Neuronal stem cell (in vitro differentiated cells): ENCODE data around the gene MLN.

ENCODE experiments used
- DNase-seq: peaks from one replicate; pipeline ENCODE4 v3.0.0-alpha.2; 2013; ENCODE audit warnings: low spot score
- H2AFZ ChIP-seq: one replicate; pipeline ENCODE4 v1.6.1; 2013; ENCODE audit warnings: mild to moderate bottlenecking, low read length, inconsistent platforms
- H2AK5ac ChIP-seq: 2 replicates; pipeline ENCODE4 v1.6.1; 2013; ENCODE audit warnings: low read depth, mild to moderate bottlenecking, inconsistent platforms, low read length, moderate library complexity, mixed read lengths
- H2BK120ac ChIP-seq: 2 replicates; pipeline ENCODE4 v1.6.1; 2013; ENCODE audit warnings: low read depth, mild to moderate bottlenecking, inconsistent platforms, low read length, moderate library complexity, mixed read lengths
- H2BK12ac ChIP-seq: one replicate; pipeline ENCODE4 v1.6.1; 2013; ENCODE audit warnings: low read length, inconsistent platforms
- H2BK15ac ChIP-seq: 2 replicates; pipeline ENCODE4 v1.6.1; 2013; ENCODE audit warnings: mild to moderate bottlenecking, low read length, inconsistent platforms, mixed read lengths
- H2BK5ac ChIP-seq: one replicate; pipeline ENCODE4 v1.6.1; 2013; ENCODE audit warnings: inconsistent platforms, mild to moderate bottlenecking, low read length, moderate library complexity
- H3K14ac ChIP-seq: one replicate; pipeline ENCODE4 v1.6.1; 2013; ENCODE audit warnings: low read length, inconsistent platforms
- H3K18ac ChIP-seq: 2 replicates; pipeline ENCODE4 v1.6.1; 2013; ENCODE audit warnings: low read length, inconsistent platforms
- H3K23ac ChIP-seq: 2 replicates; pipeline ENCODE4 v1.6.1; 2013; ENCODE audit warnings: low read depth, mild to moderate bottlenecking, mixed read lengths, low read length, inconsistent platforms; ENCODE audit not compliant: poor library complexity
- H3K27ac ChIP-seq: replicated peaks from 3 replicates; pipeline ENCODE4 v1.5.1; 2013; ENCODE audit warnings: low read length, inconsistent platforms
- H3K27me3 ChIP-seq, 3 experiments: 2 replicates each; pipeline ENCODE4 v1.6.1; 2013; ENCODE audit warnings: low read length in 3 of 3, mild to moderate bottlenecking in 2 of 3, inconsistent platforms in 1 of 3, low read depth in 1 of 3, mixed read lengths in 1 of 3, moderate library complexity in 1 of 3; ENCODE audit not compliant: control insufficient read depth in 3 of 3, insufficient read depth in 3 of 3
- H3K36me3 ChIP-seq, 2 donors: replicated peaks in 1 of 2; 2 replicates each; pipeline ENCODE4 v1.6.1; 2013; ENCODE audit warnings: low read length in 2 of 2; ENCODE audit not compliant: control insufficient read depth in 2 of 2, insufficient read depth in 2 of 2
- H3K4ac ChIP-seq: 2 replicates; pipeline ENCODE4 v1.6.1; 2013; ENCODE audit warnings: inconsistent platforms, mild to moderate bottlenecking, low read length, moderate library complexity
- H3K4me1 ChIP-seq, 2 donors: 1 replicate in 1 of 2; 2 replicates in 1 of 2; pipeline ENCODE4 v1.6.1; 2013; ENCODE audit warnings: low read length in 2 of 2, low read depth in 1 of 2; ENCODE audit not compliant: control insufficient read depth in 2 of 2, insufficient read depth in 1 of 2
- H3K4me2 ChIP-seq: one replicate; pipeline ENCODE4 v1.6.1; 2013; ENCODE audit warnings: mild to moderate bottlenecking, low read length, inconsistent platforms; ENCODE audit not compliant: insufficient read depth, poor library complexity, severe bottlenecking
- H3K4me3 ChIP-seq, 2 donors: 2 replicates each; pipeline ENCODE4 v1.5.1; 2013; ENCODE audit warnings: low read length in 2 of 2, mild to moderate bottlenecking in 2 of 2, inconsistent platforms in 1 of 2, moderate library complexity in 1 of 2
- H3K79me1 ChIP-seq: one replicate; pipeline ENCODE4 v1.6.1; 2013; ENCODE audit warnings: low read depth, mild to moderate bottlenecking, inconsistent platforms, low read length, moderate library complexity
- H3K9ac ChIP-seq: one replicate; pipeline ENCODE4 v1.6.1; 2013; ENCODE audit warnings: mild to moderate bottlenecking, low read depth, low read length, inconsistent platforms; ENCODE audit not compliant: poor library complexity
- H3K9me3 ChIP-seq, 2 donors: replicated peaks in 1 of 2; 2 replicates each; pipeline versions ENCODE3 to v1.6.1; 2013; ENCODE audit warnings: low read length in 2 of 2, mild to moderate bottlenecking in 2 of 2, inconsistent platforms in 1 of 2, low read depth in 1 of 2, mixed read lengths in 1 of 2, moderate library complexity in 1 of 2; ENCODE audit not compliant: control insufficient read depth in 2 of 2, insufficient read depth in 1 of 2
- H4K8ac ChIP-seq: one replicate; pipeline ENCODE4 v1.6.1; 2013; ENCODE audit warnings: low read depth, mild to moderate bottlenecking, inconsistent platforms, low read length, moderate library complexity
- H4K91ac ChIP-seq: one replicate; pipeline ENCODE4 v1.6.1; 2013; ENCODE audit warnings: low read length, low read depth, mild to moderate bottlenecking, inconsistent platforms; ENCODE audit not compliant: poor library complexity
- WGBS, 2 donors: extraction: QIAGEN DNeasy Blood & Tissue Kit; methylation state at CpG; one replicate each; pipeline ENCODE4 v1.1.7; 2013; ENCODE audit warnings: missing lambda C conversion rate in 2 of 2, mixed read lengths in 1 of 2; ENCODE audit not compliant: insufficient read length in 2 of 2, insufficient replicate concordance in 1 of 2; ENCODE audit errors: extremely low coverage in 2 of 2; 5-methylcytosine and 5-hydroxymethylcytosine counted together

Gene MLN

DNA sequence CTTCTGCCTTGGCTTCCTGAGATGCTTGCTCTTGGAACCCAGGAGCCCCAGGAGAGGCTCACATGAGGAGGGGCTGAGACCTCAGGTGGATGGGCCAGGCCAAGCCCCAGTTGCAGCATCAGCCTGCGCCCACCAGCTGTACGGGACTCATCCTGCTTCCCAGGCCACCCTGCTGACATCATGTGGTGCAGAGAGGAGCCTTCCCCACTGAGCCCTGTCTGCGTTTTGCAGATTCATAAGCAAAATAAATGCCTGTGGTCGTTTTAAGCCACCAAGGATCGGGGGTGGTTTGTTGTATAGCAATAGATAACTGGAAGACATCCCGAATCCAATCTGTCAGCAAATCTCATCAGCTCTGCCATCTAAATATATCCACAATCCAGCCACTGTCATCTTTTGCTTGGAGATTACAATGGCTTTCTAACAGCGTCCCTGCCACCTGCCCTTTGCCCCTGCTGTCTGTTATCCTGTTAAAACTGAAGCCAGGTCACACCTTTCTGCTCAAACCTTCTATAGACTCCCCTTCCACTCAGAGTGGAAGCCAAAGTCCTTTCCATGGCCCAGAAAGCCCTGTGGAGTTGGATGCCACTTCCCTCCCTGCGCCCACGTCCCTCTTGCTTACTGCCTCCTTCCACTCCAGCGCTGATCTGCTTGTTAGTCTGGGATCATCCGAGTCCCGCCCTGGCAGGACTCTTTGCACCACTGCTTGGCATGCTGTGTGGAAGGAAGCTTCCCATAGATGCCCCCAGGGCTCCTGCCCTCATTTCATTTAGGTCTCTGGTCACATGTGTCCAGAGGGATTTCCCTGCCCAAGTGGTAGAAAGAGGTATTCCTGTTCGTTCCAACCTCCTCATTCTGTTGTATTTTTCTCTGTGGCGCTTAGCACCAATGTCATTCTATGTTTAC is 24.0 kb upstream of the MLN start:
- no peak overlapping the region for H2BK120ac ChIP-seq
- H3K4me1 ChIP-seq = peaks cover 2 to 15% of the 10 kb centered on the region in 2 donors
- WGBS, 2 donors = no CpG with 5 or more reads among the region's 14 CpGs
- no peak overlapping the region for H4K8ac ChIP-seq
- H3K18ac ChIP-seq = no peak overlapping the region
- no peak overlapping the region for H4K91ac ChIP-seq
- H2BK15ac ChIP-seq = no peak overlapping the region
- no peaks in the 10 kb centered on the region for H3K79me1 ChIP-seq
- H3K36me3 ChIP-seq = no peaks in the 10 kb centered on the region
- peaks cover 0 to 32% (median 0%) of the 10 kb centered on the region in 3 experiments for H3K27me3 ChIP-seq
- H3K4me3 ChIP-seq = no peak overlapping the region
- H2AFZ ChIP-seq = no peak overlapping the region
- peak overlapping the region; percentile 57 for H3K14ac ChIP-seq
- no peak overlapping the region for H3K27ac ChIP-seq
- no peak overlapping the region for H3K23ac ChIP-seq
- H3K4me2 ChIP-seq = no peak overlapping the region
- no peak overlapping the region for H2BK5ac ChIP-seq
- no peak overlapping the region for H3K9ac ChIP-seq
- DNase-seq = no peak
- peaks cover 0 to 1% of the 10 kb centered on the region in 2 donors for H3K9me3 ChIP-seq
- H2BK12ac ChIP-seq = no peak overlapping the region
- H2AK5ac ChIP-seq = no peak overlapping the region
- H3K4ac ChIP-seq = no peak overlapping the region

DNA sequence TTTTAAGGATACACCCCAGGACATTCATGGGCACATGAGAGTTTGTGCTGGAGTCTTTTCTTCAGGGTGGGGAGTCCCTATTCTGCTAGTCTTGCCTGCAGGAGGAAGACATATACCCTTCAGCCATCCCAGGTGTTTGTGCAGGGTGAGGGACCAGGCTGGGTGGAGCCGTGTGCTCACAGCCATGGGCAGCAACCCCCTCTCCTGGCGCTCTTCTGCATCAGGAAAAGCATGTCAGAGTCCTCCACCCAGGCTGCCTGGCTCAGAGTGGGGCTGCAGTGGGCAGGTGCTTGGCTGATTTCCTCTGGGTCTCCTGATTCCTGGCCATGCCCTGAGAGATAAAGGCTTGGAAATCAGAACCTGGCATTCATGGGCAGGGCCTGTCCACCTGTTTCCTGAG is 22.7 kb upstream of the MLN start:
- no peak overlapping the region for H3K27ac ChIP-seq
- no peak overlapping the region for H3K4ac ChIP-seq
- H4K91ac ChIP-seq = no peak overlapping the region
- H3K9me3 ChIP-seq = no peaks in the 10 kb centered on the region
- peaks cover 2 to 19% of the 10 kb centered on the region in 2 donors for H3K4me1 ChIP-seq
- H3K36me3 ChIP-seq = no peaks in the 10 kb centered on the region
- no peak overlapping the region for H3K14ac ChIP-seq
- no peak overlapping the region for H2AK5ac ChIP-seq
- peaks cover 0 to 32% (median 0%) of the 10 kb centered on the region in 3 experiments for H3K27me3 ChIP-seq
- DNase-seq = no peak
- no peak overlapping the region for H2AFZ ChIP-seq
- no peak overlapping the region for H4K8ac ChIP-seq
- H3K79me1 ChIP-seq = no peaks in the 10 kb centered on the region
- H3K4me3 ChIP-seq = no peak overlapping the region
- no peak overlapping the region for H2BK5ac ChIP-seq
- H2BK120ac ChIP-seq = no peak overlapping the region
- H2BK15ac ChIP-seq = no peak overlapping the region
- WGBS, 2 donors = no CpG with 5 or more reads among the region's 2 CpGs
- H3K23ac ChIP-seq = no peak overlapping the region
- H2BK12ac ChIP-seq = no peak overlapping the region
- no peak overlapping the region for H3K18ac ChIP-seq
- no peak overlapping the region for H3K9ac ChIP-seq
- no peak overlapping the region for H3K4me2 ChIP-seq

DNA sequence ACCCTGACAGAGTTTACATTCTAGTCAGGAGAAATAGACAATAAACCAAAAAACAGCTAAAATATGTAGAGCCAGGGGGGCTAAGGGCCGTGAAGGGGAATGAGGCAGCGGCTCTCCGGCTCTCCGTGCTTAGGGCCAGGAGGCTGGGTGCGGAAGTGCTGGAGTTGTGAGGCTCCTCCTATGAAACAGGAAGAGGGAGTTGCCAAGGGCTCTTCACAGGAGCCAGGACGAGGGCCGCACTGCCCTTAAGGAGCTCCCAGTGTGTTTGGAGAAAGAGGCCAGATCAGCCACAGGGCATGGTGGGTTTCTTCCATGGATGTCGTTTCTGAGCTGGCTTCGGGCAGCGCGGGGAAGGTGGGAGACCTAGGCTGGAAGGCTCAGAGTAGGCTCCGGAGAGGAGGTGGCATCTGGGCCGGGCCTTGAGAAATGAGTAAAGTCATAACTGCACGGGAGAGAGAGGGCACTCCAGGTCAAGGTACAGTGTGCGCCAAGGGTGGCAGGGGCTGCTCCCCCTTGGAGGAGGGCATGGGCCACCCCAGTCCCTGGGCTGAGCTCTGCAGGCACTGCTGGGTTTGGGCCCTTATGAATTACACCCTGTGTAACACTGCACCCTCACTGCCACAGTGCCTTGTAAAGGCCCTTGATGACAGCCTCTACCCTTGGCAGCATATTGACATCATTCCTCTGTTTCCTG is 20.8 kb upstream of the MLN start:
- H3K36me3 ChIP-seq = no peaks in the 10 kb centered on the region
- H4K91ac ChIP-seq = no peak overlapping the region
- peaks cover 0 to 32% (median 2%) of the 10 kb centered on the region in 3 experiments for H3K27me3 ChIP-seq
- H2BK15ac ChIP-seq = peak overlapping the region; percentile 51
- H3K4ac ChIP-seq = no peak overlapping the region
- no CpG with 5 or more reads among the region's 15 CpGs for WGBS, 2 donors
- no peak overlapping the region for H2BK12ac ChIP-seq
- no peak for DNase-seq
- H2BK120ac ChIP-seq = no peak overlapping the region
- H3K4me3 ChIP-seq = no peak overlapping the region
- H3K4me2 ChIP-seq = no peak overlapping the region
- no peaks in the 10 kb centered on the region for H3K9me3 ChIP-seq
- peak overlapping the region; percentile 28 for H3K18ac ChIP-seq
- no peak overlapping the region for H3K27ac ChIP-seq
- H3K4me1 ChIP-seq = peaks cover 2 to 18% of the 10 kb centered on the region in 2 donors
- peak overlapping the region; percentile 68 for H2AFZ ChIP-seq
- no peak overlapping the region for H3K9ac ChIP-seq
- no peak overlapping the region for H3K14ac ChIP-seq
- peak overlapping the region; percentile 92 for H2AK5ac ChIP-seq
- H4K8ac ChIP-seq = no peak overlapping the region
- no peaks in the 10 kb centered on the region for H3K79me1 ChIP-seq
- H2BK5ac ChIP-seq = no peak overlapping the region
- no peak overlapping the region for H3K23ac ChIP-seq

DNA sequence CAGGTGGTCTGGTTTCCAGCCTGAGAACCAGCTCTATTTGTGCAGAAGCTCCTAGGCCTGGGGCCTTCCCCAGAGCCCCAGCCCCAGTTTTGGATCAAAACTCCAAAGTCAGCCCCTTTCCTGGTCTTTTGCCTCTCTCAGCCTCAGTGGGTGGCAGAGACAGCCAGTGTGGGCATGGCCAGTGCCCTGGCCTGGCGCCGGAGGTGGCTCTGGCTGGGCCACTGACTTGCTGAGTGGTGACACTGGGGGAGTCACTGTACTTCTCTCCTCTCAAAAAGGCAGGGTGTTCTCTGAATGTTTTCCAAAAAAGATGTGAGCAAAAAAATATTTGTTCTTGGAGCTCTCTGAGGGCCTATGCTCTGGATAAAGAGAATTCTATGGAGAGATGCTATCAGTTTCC is 20.0 kb upstream of the MLN start:
- Histone ChIP-seq H3K27me3 (peaks cover 0 to 31% (median 2%) of the 10 kb centered on the region in 3 experiments), H3K9ac (no peak overlapping the region), H2BK120ac (no peak overlapping the region), H3K4me1 (peaks cover 2 to 17% of the 10 kb centered on the region in 2 donors), H3K23ac (no peak overlapping the region), H2BK5ac (peak overlapping the region; percentile 16), H3K79me1 (no peaks in the 10 kb centered on the region), H3K4me2 (no peak overlapping the region), H3K4ac (no peak overlapping the region), H3K18ac (peak overlapping the region; percentile 12), H4K91ac (no peak overlapping the region), H3K14ac (no peak overlapping the region), H4K8ac (no peak overlapping the region), H2BK15ac (no peak overlapping the region), H2BK12ac (no peak overlapping the region), H2AFZ (no peak overlapping the region), H3K36me3 (no peaks in the 10 kb centered on the region), H3K4me3 (no peak overlapping the region), H3K27ac (no peak overlapping the region), H3K9me3 (no peaks in the 10 kb centered on the region), H2AK5ac (peak overlapping the region; percentile 42)
- WGBS, 2 donors = no CpG with 5 or more reads among the region's 2 CpGs
- no peak for DNase-seq
